Mesothelial cell of epicardium (in vitro differentiated cells): ENCODE data around the gene ARHGAP40. TPM values are rescaled to one million over a fixed set of nuclear protein-coding genes. Genes with fewer than 3 reads are reported as not detected.

ENCODE experiments used
- DNase-seq, 2 experiments: peaks; one replicate each; pipeline ENCODE4 v3.0.0; 2021; ENCODE audit warnings: low spot score in 2 of 2; ENCODE audit not compliant: unreplicated experiment in 2 of 2
- H3K27ac Mint-ChIP-seq: 2 replicates; pipeline ENCODE4 v1.8.0; 2021; ENCODE audit warnings: mixed read lengths
- H3K27me3 Mint-ChIP-seq: 2 replicates; pipeline ENCODE4 v1.8.0; 2021; ENCODE audit warnings: low read depth, mixed read lengths
- H3K36me3 Mint-ChIP-seq: 2 replicates; pipeline ENCODE4 v1.8.0; 2021; ENCODE audit warnings: mixed read lengths
- H3K4me1 Mint-ChIP-seq: 2 replicates; pipeline ENCODE4 v1.8.0; 2021; ENCODE audit warnings: mixed read lengths
- H3K4me3 Mint-ChIP-seq: 2 replicates; pipeline ENCODE4 v1.8.0; 2021; ENCODE audit warnings: mild to moderate bottlenecking, moderate library complexity, mixed read lengths
- H3K9me3 Mint-ChIP-seq: 2 replicates; pipeline ENCODE4 v1.8.0; 2021; ENCODE audit warnings: mixed read lengths
- CTCF ChIP-seq: fragments of 200-600 bp; sonication (generic); IDR thresholded peaks from one replicate; pipeline ENCODE4 v1.5.0; 2021; ENCODE audit warnings: antibody characterized with exemption; ENCODE audit not compliant: unreplicated experiment
- total RNA-seq: library from RNA; stranded (reverse); gene quantifications from 3 replicates; pipeline ENCODE4 v1.2.1, GENCODE V29; 2021

Gene ARHGAP40
- total RNA-seq, 1 donor from 2014 or later, result 0.45 TPM

- H3K27me3 Mint-ChIP-seq, result no peaks in the 10 kb centered on the region
- H3K36me3 Mint-ChIP-seq, result peaks cover 32% of the 10 kb centered on the region
- no peak overlapping the region for H3K4me3 Mint-ChIP-seq
- no peaks in the 10 kb centered on the region for H3K9me3 Mint-ChIP-seq
- no peak overlapping the region for H3K27ac Mint-ChIP-seq
- no peak for TF ChIP-seq CTCF
- no peak for DNase-seq
- H3K4me1 Mint-ChIP-seq, result no peaks in the 10 kb centered on the region
Observed at GRCh38 chr20:38573413-38573812, 28.2 kb upstream of the ARHGAP40 start.

GRCh38 chr20:38579219-38579910 lies 22.2 kb upstream of the ARHGAP40 start:
- H3K4me3 Mint-ChIP-seq, result no peak overlapping the region
- DNase-seq, result no peak
- H3K27me3 Mint-ChIP-seq, result no peaks in the 10 kb centered on the region
- no peak for TF ChIP-seq CTCF
- no peaks in the 10 kb centered on the region for H3K9me3 Mint-ChIP-seq
- no peak overlapping the region for H3K27ac Mint-ChIP-seq
- H3K36me3 Mint-ChIP-seq, result peaks cover 18% of the 10 kb centered on the region
- H3K4me1 Mint-ChIP-seq, result peaks cover 6% of the 10 kb centered on the region

- no peak overlapping the region for H3K4me3 Mint-ChIP-seq
- peaks cover 13% of the 10 kb centered on the region for H3K36me3 Mint-ChIP-seq
- TF ChIP-seq CTCF, result no peak
Observed at GRCh38 chr20:38579921-38580320, 21.7 kb upstream of the ARHGAP40 start.

GRCh38 chr20:38581013-38581412 lies 20.6 kb upstream of the ARHGAP40 start, which contains the start of gene ADIG:
ADIG (plus strand) TSS chr20:38581197; CDS start chr20:38581251, 54 bp downstream.
- H3K4me1 Mint-ChIP-seq, result peaks cover 6% of the 10 kb centered on the region
- H3K27me3 Mint-ChIP-seq, result no peaks in the 10 kb centered on the region
- H3K4me3 Mint-ChIP-seq, result no peak within 1 kb of the TSS
- H3K36me3 Mint-ChIP-seq, result peaks cover 4% of the 10 kb centered on the region
- no peaks in the 10 kb centered on the region for H3K9me3 Mint-ChIP-seq
- H3K27ac Mint-ChIP-seq, result no peak within 1 kb of the TSS
- DNase-seq, result no peak
- no peak for TF ChIP-seq CTCF

More at GRCh38 chr20:38579921-38580320, 21.7 kb upstream of the ARHGAP40 start:
- Mint-ChIP-seq H3K27ac (no peak overlapping the region), H3K9me3 (no peaks in the 10 kb centered on the region), H3K27me3 (no peaks in the 10 kb centered on the region), H3K4me1 (peaks cover 6% of the 10 kb centered on the region)
- DNase-seq, result no peak

- Mint-ChIP-seq H3K4me3 (no peak overlapping the region), H3K36me3 (no peaks in the 10 kb centered on the region), H3K27me3 (no peaks in the 10 kb centered on the region), H3K4me1 (peaks cover 6% of the 10 kb centered on the region), H3K9me3 (no peaks in the 10 kb centered on the region), H3K27ac (no peak overlapping the region)
- no peak for DNase-seq
- no peak for TF ChIP-seq CTCF
Observed at GRCh38 chr20:38581830-38582358, 19.7 kb upstream of the ARHGAP40 start.
